ENCODE data around the gene ANKRD6.

The ANKRD6 gene

DNA sequence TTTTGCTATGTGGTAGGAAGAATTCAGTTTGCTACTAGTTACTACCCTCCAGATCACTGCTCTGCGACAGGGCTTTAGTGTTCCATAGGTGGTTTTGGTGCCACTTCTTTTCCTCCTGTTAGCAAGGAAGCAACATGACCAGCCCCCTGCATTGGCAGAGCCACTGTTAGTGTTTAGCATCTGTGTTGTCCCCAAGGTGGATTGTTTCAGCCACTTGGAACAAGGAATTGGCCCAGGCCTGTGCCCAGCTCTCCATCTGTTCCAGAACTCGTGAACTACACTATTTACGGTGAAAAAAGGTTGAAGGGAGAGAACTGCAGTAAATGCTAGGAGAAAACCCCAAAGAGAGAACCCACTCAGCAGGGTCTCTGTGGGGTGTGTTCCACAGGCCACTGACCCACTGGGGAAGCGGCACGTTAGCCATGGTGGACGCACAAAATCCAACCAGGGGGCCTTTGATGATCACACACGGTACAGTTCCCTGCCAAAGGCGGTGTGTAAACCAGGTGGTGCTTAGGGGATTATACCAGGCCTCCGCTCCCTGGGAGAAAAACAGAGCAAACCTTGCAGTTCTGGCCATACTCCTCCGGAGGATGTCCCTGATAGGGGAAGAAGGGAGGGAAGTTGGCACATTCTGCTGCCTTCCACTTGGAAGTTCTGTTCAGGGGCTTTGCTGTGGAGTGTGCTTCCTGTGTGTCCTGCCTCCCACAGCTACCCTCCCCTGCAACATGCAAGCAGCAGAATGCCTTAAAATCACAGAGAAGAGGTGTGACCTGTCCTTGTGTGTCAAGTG lies 133.3 kb downstream of the ANKRD6 start:
- DNase-seq: no peak

GRCh38 chr6:89566930-89567629 lies 134.1 kb downstream of the ANKRD6 start:
- DNase-seq: no peak

GRCh38 chr6:89567630-89568390 lies 134.9 kb downstream of the ANKRD6 start:
- no peak for DNase-seq

DNA sequence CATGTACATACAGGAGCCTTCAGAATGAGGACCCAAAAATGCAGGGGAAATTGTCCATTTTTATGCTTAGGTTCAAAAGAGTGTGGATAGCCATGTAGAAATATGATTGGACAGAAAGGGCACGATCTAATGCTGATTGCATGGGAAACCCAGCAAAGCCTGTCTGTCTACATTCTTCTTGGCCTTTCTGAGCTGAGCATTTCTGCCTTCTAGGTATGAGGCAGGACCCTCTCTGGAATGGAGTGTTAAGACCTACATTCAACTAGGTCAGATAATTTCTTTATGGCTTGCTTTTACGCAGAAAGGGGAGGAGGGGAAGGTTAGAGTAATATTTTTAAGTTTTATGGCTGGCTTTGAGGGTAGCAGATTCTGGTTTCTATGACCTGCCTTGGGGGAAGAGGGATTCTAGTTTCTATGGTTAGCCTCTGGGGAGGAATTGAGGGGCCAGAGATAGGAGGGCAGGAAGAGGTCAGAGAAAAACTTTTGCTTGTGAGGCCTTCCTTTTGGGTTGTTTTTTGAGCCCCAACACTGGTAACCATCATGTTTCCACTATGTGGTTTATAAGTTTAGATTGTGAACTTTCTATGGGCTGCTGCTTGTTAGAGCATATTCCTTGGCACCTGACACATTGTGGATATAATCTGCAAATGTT lies 142.1 kb downstream of the ANKRD6 start:
- DNase-seq: no peak

GRCh38 chr6:89575562-89575960 lies 142.6 kb downstream of the ANKRD6 start:
- DNase-seq: no peak

- DNase-seq: no peak
Measured at GRCh38 chr6:89580997-89581666, 148.2 kb downstream of the ANKRD6 start.

GRCh38 chr6:89581689-89582088 lies 148.7 kb downstream of the ANKRD6 start:
- no peak for DNase-seq

GRCh38 chr6:89582669-89583325 lies 149.8 kb downstream of the ANKRD6 start:
- DNase-seq: no peak

DNA sequence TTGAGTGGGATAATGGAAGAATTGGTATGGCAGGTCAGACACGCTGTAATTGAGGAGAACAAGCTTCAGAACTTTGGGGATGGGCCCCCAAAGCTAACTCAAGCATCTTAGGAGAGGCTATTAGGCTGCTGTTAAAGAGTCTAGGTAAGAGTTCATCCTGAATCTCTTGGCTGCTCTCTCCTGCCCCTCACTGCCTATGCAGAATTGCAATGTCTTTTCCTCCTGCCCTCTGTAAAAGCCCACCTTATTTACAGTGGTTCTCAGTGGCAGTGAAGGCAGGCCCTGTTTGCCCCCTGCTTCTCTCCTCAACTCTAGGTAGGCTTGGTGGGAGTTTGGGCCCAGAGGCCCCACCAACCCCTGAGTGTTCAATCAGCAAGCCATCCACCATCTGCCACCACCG lies 150.6 kb downstream of the ANKRD6 start:
- DNase-seq: no peak

DNA sequence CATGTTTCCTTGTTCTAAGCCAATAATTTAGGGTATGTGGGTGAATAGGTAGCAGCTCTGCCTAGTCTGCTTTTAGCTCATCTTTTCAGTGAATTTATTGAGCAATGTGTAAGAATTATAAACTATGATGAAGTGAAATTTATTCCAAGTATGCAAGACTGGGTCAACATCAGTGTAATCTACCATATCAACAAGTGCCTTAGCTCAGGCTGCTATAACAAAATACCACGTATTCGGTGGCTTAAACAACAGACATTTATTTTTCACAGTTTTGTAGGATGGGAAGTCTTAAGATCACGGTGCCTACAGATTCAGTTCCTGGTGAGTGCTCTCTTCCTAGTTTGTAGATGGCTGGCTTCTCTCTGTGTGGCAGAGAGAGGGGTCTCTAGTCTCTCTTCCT lies 151.6 kb downstream of the ANKRD6 start:
- DNase-seq: no peak

- DNase-seq: no peak
Measured at GRCh38 chr6:89585154-89585553, 152.2 kb downstream of the ANKRD6 start.

DNA sequence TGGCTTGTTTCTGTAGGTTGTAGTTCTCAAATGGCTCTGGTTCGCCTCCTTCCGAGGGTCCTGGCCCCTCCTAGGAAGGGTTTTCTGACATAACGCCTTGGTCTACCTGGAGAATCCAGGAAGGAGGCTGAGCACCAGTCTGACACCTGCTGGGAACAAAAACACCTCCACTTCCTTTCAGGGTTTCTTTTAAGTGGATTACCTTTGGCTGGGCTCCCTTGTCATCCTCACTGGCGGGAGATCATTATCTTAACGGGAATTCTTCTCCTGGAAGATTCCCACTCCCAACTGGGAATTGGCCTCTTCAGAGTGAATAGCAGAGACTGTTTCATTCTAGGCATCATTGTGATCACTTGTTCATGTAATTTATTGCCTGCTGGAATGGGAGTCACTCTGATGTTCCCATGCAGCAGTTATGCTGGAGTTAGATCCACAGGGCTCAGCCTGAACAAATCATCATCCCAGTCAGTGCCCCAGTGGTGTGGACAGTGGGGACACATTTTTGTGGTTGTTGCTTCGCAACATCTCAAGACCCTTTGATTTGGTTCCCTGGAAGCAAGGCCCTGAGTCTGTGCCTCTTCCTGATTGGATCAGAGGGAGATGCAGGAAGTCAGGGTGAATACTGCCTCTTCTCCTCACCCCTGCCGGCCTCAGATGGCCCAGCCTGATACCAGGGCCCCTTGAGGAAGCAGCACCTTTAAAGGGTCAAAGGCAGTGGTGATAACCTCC lies 156.5 kb downstream of the ANKRD6 start:
- no peak for DNase-seq

- no peak for DNase-seq
Measured at GRCh38 chr6:89590133-89590532, 157.2 kb downstream of the ANKRD6 start.

DNA sequence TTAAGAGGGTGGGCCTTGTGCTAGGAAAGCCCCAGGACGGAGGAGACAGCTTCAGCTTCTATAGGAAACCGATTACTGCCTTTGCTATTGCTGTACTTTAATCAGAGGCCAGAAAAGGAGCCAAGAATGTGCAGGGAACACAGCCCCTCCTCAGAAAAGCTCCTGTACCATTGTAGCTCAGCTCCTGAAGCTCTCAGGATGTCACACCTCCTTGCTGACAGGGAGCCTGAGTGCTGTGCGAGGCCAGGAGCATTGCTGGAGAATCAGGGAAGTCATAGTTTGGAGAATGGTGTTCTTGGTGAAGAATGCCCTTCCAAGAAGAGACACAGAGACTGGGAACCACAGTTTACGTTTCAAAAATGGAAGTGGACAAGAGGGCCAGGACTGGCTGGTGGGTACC lies 158.8 kb downstream of the ANKRD6 start:
- no peak for DNase-seq

DNA sequence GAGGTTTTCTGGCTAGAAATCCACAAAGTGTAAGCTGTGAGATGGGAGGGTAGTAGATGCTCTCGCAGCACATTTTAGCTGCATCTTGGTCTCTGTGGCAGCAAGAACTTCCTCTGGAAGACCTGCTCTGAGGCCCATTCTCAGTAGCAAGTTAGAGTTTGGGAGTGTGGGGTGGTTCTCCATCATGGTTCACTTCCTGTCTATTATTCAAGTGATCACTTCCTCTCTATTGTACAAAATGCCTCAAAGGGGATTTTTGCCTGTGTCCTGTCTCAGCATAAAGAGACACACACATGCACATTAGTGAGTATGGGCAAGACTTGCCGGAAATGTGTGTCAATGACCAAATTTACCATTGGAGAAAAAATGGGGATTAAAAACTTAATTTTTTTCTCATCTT lies 163.1 kb downstream of the ANKRD6 start:
- DNase-seq: no peak

DNA sequence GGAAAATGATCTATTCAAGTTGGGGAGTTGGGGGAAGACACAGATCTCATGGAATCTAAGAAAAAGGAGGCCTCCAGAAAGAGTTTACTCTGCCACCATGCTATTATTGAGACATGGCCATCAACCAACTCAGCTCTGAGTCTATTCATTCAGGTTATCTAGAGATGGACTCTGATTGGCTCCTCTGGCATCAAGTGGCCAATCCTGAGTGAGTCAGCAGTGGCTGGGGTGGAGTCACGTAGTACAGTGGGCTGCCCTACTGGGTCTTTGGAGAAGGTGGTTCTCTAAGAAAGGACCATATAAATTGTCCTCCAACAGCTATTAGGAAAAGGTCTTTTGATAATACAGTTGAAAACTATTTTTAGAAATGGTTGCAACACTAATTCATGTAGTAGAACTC lies 163.5 kb downstream of the ANKRD6 start:
- DNase-seq: no peak

DNA sequence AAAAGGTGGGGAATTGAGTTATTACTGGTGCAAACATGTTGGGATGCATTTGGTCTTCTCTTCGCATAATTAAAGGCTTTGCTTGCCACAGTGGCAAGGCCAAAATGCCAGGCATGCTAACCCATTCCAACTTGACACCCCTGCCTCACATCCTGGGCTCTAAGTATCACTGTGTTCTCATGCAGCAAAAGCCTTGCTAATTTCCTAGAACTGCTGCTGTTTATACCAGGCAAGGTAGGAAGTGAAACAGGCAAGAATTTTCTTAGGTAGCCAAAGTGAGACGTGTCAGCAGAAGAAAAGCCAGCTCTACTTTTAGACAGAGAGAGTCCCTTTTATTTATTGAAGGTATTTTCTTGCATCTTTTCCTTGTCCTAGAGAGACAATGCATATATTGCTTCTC lies 164.4 kb downstream of the ANKRD6 start:
- DNase-seq: no peak

GRCh38 chr6:89597988-89598387 lies 165.0 kb downstream of the ANKRD6 start:
- no peak for DNase-seq

- no peak for DNase-seq
Measured at GRCh38 chr6:89599727-89600126, 166.8 kb downstream of the ANKRD6 start.

DNA sequence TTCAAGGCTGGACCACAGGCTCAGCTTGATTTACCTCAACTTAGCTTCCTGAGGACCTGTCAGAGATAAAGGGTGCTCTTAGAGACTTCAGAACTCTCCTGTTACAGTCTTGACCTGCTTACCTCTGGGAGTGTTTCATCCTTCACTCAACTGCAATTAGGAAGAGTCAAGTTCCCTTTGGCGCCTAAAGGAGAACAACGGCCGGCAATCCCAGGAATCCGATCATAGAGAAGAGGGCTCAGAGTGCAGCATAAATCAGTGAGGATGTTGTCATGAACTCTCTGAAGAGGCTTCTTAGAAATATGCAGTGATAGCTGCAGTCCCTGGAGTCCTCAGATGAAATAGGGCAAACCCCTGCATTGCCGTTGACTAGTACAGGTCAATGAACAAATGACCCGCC lies 169.2 kb downstream of the ANKRD6 start:
- DNase-seq: no peak

- no peak for DNase-seq
Measured at GRCh38 chr6:89604653-89605052, 171.7 kb downstream of the ANKRD6 start.
